PC-3 (cell line): ENCODE data around the gene IQGAP3. TPM values are rescaled to one million over a fixed set of nuclear protein-coding genes. Genes with fewer than 3 reads are reported as not detected.

ENCODE experiments used
- ATAC-seq: fragments of 200-7000 bp; cut with Tn5 transposase; 2 replicates; pipeline ENCODE4 v1.9.1; 2020; ENCODE audit warnings: mild to moderate bottlenecking, moderate library complexity
- BruUV-seq: library from RNA; stranded (reverse); fragments of 400-500 nt; replicated peaks from 2 replicates; lab custom pipeline; 2021; lab: Mats Ljungman, UMichigan
- CTCF ChIA-PET: fragments of 300-600 bp; sonication (Branson Sonifier 250); formaldehyde crosslinking; loops from one replicate; lab custom pipeline; 2022; ENCODE audit warnings: antibody characterized with exemption; lab: Charles Lee
- POLR2A ChIA-PET: fragments of 300-600 bp; sonication (Branson Sonifier 250); formaldehyde crosslinking; loops from one replicate; lab custom pipeline; 2022; ENCODE audit warnings: antibody characterized with exemption; ENCODE audit not compliant: unreplicated experiment; lab: Charles Lee
- DNase-seq: peaks from one replicate; pipeline ENCODE4 v3.0.0-alpha.2; 2015
- H2AFZ ChIP-seq: fragments of 300-600 bp; sonication (generic); 2 replicates; pipeline ENCODE4 v1.6.0; 2016; ENCODE audit warnings: antibody characterized with exemption, low read length
- H3F3A ChIP-seq: fragments of 300-600 bp; sonication (generic); one replicate; pipeline ENCODE4 v1.6.0; 2017; ENCODE audit warnings: antibody characterized with exemption, low read length, control low read depth, mild to moderate bottlenecking; ENCODE audit not compliant: unreplicated experiment
- H3K27ac ChIP-seq: fragments of 300-600 bp; sonication (generic); 2 replicates; pipeline ENCODE4 v1.5.1; 2016; ENCODE audit warnings: mild to moderate bottlenecking, low read length
- H3K27me3 ChIP-seq: fragments of 300-600 bp; sonication (generic); 2 replicates; pipeline ENCODE4 v1.6.1; 2016; ENCODE audit warnings: low read length, mixed read lengths
- H3K36me3 ChIP-seq: fragments of 300-600 bp; sonication (generic); 2 replicates; pipeline ENCODE4 v1.6.1; 2016; ENCODE audit warnings: low read depth, mixed run types, low read length, mixed read lengths
- H3K4me1 ChIP-seq: fragments of 300-600 bp; sonication (generic); 2 replicates; pipeline ENCODE4 v1.5.1; 2016; ENCODE audit warnings: low read length; ENCODE audit not compliant: insufficient read depth
- H3K4me2 ChIP-seq: fragments of 300-600 bp; sonication (generic); 2 replicates; pipeline ENCODE4 v1.6.0; 2016; ENCODE audit warnings: low read length
- H3K4me3 ChIP-seq: fragments of 300-600 bp; sonication (generic); 2 replicates; pipeline ENCODE4 v1.5.1; 2016; ENCODE audit warnings: mild to moderate bottlenecking, low read length, mixed read lengths
- H3K79me2 ChIP-seq: fragments of 300-600 bp; sonication (generic); 2 replicates; pipeline ENCODE4 v1.6.1; 2017; ENCODE audit warnings: low read length, mixed read lengths
- H3K9ac ChIP-seq: fragments of 300-600 bp; sonication (generic); 2 replicates; pipeline ENCODE4 v1.6.0; 2016; ENCODE audit warnings: mild to moderate bottlenecking, low read length
- H3K9me2 ChIP-seq: fragments of 300-600 bp; sonication (generic); replicated peaks from 2 replicates; pipeline ENCODE4 v1.6.1; 2016; ENCODE audit warnings: mixed run types, low read length, mixed read lengths
- H3K9me3 ChIP-seq: fragments of 300-600 bp; sonication (generic); 2 replicates; pipeline ENCODE4 v1.6.1; 2016; ENCODE audit warnings: low read length, mixed read lengths
- H4K20me1 ChIP-seq: fragments of 300-600 bp; sonication (generic); 2 replicates; pipeline ENCODE4 v1.6.1; 2016; ENCODE audit warnings: low read length, mixed read lengths
- CTCF ChIP-seq: fragments of 300-600 bp; sonication (generic); conservative IDR thresholded peaks from 2 replicates; pipeline ENCODE4 v1.5.1; 2017; ENCODE audit warnings: antibody characterized with exemption, low read depth, mild to moderate bottlenecking, low read length
- EZH2 ChIP-seq: fragments of 300-600 bp; sonication (generic); IDR thresholded peaks from one replicate; pipeline ENCODE4 v1.6.1; 2017; ENCODE audit warnings: antibody characterized with exemption, mild to moderate bottlenecking, low read length; ENCODE audit not compliant: unreplicated experiment
- EZH2phosphoT487 ChIP-seq: fragments of 300-600 bp; sonication (generic); IDR thresholded peaks from 2 replicates; pipeline ENCODE4 v1.6.1; 2018; ENCODE audit warnings: mild to moderate bottlenecking, antibody characterized with exemption, low read length, borderline replicate concordance
- intact Hi-C: fragments of 100-400 bp; cut with micrococcal nuclease; formaldehyde crosslinking; loops from 2 replicates; pipeline ENCODE4 v1.9.0; 2023
- total RNA-seq: library from RNA; depleted of rRNA; stranded (reverse); fragments of >200 nt; gene quantifications from 2 replicates; pipeline ENCODE4 v1.2.3, GENCODE V29; 2014

IQGAP3 gene
- total RNA-seq, 1 experiment from 2014 or later: 54.3 TPM

DNA sequence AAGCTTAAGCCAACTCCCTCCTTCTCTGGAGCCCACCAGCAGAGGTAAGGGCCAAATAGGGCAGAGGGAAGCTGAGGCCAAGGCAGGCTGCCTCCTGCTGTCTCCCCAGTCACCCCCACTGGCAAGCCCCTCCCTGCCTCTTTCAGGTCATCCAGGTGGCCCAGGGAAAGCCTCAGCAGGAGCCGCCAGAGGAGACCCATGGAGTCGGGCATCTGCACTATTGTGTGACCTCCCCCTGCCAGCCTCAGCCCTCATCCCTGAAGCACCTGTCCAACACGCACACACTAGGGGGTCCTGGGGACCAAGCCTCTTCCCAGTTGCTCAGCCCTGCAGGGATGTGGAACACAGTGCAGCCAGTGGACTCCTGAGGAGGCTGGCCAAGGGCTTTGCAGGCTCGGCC is 14.0 kb upstream of the IQGAP3 start:
- Histone ChIP-seq H3K9me3 (no peaks in the 10 kb centered on the region), H3K4me2 (no peak overlapping the region), H3K4me3 (no peak overlapping the region), H3K27ac (no peak overlapping the region), H3K9ac (no peak overlapping the region), H3K4me1 (peaks cover 5% of the 10 kb centered on the region), H2AFZ (no peak overlapping the region), H3K79me2 (no peaks in the 10 kb centered on the region), H3K27me3 (no peaks in the 10 kb centered on the region), H3K36me3 (no peaks in the 10 kb centered on the region), H3K9me2 (no peaks in the 10 kb centered on the region), H3F3A (no peaks in the 10 kb centered on the region), H4K20me1 (no peaks in the 10 kb centered on the region)
- POLR2A ChIA-PET: no interaction called here
- CTCF ChIA-PET: no interaction called here
- no peak for DNase-seq
- intact Hi-C loops: no loop called here
- TF ChIP-seq CTCF (no peak), EZH2 (no peak), EZH2phosphoT487 (no peak)
- no peak for ATAC-seq
- no TSS peak for BruUV-seq

DNA sequence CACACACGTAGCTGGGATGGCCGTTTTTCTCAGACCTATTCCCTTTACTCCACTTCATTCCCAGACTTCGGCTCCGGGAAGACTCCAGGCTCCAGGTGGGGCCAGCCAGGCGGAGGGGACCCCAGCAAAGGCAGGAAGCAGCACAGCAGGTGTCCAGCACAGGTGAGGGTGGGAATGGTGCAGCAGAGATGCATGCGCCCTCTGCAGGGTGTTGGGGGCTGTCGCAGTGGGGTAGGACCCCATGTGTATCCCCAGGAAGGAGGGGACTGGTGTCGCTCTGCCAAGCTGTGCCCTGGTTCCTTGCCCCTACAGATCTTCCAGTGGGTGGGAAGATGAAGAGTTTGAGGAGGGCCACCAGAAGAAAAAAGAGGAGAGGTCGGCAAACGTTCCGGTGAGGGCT is 12.4 kb upstream of the IQGAP3 start:
- no peaks in the 10 kb centered on the region for H3F3A ChIP-seq
- H3K4me1 ChIP-seq: no peaks in the 10 kb centered on the region
- H3K9me2 ChIP-seq: no peaks in the 10 kb centered on the region
- H3K4me3 ChIP-seq: no peak overlapping the region
- ATAC-seq: peak; percentile 64
- TF ChIP-seq EZH2: no peak
- peak; percentile 68 for TF ChIP-seq CTCF
- H2AFZ ChIP-seq: no peak overlapping the region
- POLR2A ChIA-PET: no interaction called here
- no peaks in the 10 kb centered on the region for H3K9me3 ChIP-seq
- CTCF ChIA-PET: no interaction called here
- peak; percentile 38 for DNase-seq
- no peak overlapping the region for H3K4me2 ChIP-seq
- no peak overlapping the region for H3K9ac ChIP-seq
- H3K27ac ChIP-seq: no peak overlapping the region
- intact Hi-C loops: loop anchor here (1.0 kb wide), 1 partner anchor 23 kb away; no protein-coding TSS in a partner anchor
- BruUV-seq: no TSS peak
- no peaks in the 10 kb centered on the region for H3K36me3 ChIP-seq
- no peaks in the 10 kb centered on the region for H4K20me1 ChIP-seq
- no peaks in the 10 kb centered on the region for H3K79me2 ChIP-seq
- no peaks in the 10 kb centered on the region for H3K27me3 ChIP-seq

- no peak overlapping the region for H3K4me3 ChIP-seq
- no peaks in the 10 kb centered on the region for H4K20me1 ChIP-seq
- no peaks in the 10 kb centered on the region for H3K79me2 ChIP-seq
- TF ChIP-seq CTCF (peak; percentile 88), EZH2phosphoT487 (no peak)
- no peak overlapping the region for H3K4me2 ChIP-seq
- intact Hi-C loops: loop anchor here (1.0 kb wide), 1 partner anchor 24 kb away; no protein-coding TSS in a partner anchor
- ChIA-PET CTCF (interaction anchor here (0.6 kb wide), 1 partner anchor 83 kb away, joined by 4 read pairs; no protein-coding TSS in a partner anchor), POLR2A (no interaction called here)
- H3K9ac ChIP-seq: no peak overlapping the region
- no TSS peak for BruUV-seq
- H3K27ac ChIP-seq: no peak overlapping the region
- H3F3A ChIP-seq: no peaks in the 10 kb centered on the region
- no peaks in the 10 kb centered on the region for H3K27me3 ChIP-seq
- H2AFZ ChIP-seq: peak overlapping the region; percentile 36; the same call in 1 of the 2 replicates
- DNase-seq (peak; percentile 95), ATAC-seq (peak; percentile 74)
- no peaks in the 10 kb centered on the region for H3K9me2 ChIP-seq
- no peaks in the 10 kb centered on the region for H3K36me3 ChIP-seq
- no peaks in the 10 kb centered on the region for H3K9me3 ChIP-seq
- no peaks in the 10 kb centered on the region for H3K4me1 ChIP-seq
Measured at GRCh38 chr1:156583821-156584622, 11.7 kb upstream of the IQGAP3 start.
